GM19455 (cell line): ENCODE data around the gene ZFP36L1.

ENCODE experiments used
- ATAC-seq: cut with Tn5 transposase; IDR thresholded peaks from one replicate; pipeline ENCODE4 v1.9.1; 2021; ENCODE audit not compliant: unreplicated experiment

Gene ZFP36L1, protein sequence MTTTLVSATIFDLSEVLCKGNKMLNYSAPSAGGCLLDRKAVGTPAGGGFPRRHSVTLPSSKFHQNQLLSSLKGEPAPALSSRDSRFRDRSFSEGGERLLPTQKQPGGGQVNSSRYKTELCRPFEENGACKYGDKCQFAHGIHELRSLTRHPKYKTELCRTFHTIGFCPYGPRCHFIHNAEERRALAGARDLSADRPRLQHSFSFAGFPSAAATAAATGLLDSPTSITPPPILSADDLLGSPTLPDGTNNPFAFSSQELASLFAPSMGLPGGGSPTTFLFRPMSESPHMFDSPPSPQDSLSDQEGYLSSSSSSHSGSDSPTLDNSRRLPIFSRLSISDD

DNA sequence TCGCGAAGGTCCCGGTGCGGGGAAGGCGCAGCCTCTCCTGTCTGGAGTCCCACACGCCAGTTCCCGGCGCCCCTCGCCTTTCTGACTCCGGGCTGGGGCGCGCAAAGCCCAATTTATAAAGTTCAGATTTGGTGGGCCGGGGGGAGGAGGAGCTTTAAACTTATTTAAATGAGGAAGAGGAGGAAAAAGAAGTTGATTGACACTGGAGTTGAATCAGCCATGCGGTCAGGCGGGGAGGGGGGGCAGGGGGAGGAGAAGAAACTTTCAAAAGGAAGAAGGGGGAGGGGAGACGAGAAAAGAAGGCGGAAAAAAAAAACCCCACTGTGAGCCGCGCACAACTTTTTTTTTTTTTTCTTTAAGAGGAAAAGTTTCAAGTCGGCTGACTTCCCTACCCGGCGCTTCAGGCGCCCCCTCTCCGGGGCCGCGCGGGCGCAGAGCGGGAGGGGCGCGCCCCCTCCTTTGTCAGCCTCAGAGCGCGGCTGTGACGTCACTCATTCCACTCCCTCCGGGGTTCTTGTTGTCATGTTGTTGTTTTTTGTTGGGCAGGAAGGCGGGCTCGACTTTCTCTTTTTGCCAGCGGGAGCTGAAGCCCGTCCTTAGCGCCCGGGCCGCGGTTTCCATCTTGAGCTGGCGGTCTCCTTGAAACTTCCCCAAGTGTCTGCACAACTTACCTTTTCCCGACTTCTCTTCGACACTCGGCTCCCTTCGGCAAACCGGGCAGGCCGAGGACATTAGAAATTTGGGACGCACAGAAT lies at the start of gene ZFP36L1:
Gene ZFP36L1, minus strand, starts transcription at position 89 of the 755 bp plus-strand sequence. CDS start 129 bp downstream, outside the sequence.
- ATAC-seq: no peak

DNA sequence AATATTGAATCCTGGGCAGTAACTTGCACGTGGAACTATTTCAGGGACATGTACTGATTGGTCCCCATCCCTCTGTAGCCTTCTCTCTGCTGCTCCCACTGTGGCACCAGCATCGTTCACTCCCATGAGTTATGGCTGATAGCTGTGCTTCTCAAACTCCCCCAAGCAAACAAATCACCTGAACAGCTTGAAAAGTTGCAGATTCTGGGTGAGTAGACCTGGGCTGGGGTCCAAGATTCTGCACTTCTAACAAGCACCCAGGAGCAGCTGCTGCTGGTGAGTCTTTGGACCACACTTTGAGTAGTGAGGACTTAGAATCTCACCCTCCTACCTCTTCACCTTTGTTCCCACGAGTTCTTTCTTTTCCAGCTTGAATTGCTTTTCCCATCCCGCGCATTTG lies 49.4 kb upstream of the ZFP36L1 start:
- no peak for ATAC-seq

DNA sequence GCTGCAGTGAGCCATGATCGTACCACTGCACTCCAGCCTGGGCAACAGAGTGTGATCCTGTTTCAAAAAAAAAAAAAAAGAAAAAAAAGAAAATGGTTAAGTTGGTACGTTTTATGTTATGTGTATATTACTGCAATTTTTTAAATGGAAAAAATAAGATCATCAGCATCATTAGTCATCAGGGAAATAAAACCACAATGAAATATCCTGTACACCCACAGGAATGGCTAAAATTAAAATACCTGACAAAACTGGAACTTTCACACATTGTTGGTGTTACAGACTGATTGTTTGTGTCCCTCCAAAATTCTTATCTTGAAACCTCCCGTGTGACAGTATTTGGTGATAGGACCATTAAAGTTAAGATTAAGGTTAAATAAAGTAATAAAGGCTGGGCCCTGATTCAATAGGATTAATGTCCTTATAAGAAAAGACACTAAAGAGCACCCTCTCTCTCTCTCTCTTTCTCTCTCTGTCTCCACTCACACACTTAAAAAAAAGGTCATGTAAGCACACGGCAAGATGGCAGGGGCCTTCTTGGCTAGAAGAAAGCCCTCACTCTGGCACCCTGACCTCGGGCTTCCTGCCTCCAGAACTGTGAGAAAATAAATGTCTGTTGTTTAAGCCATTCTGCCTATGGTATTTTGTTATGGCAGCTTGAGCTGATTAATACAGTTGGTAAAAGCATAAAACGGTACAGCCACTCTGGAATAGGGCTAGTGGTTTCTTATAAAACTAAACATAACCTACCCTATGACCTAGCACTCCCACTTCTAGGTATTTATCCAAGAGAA lies 48.3 kb upstream of the ZFP36L1 start:
- ATAC-seq: no peak

DNA sequence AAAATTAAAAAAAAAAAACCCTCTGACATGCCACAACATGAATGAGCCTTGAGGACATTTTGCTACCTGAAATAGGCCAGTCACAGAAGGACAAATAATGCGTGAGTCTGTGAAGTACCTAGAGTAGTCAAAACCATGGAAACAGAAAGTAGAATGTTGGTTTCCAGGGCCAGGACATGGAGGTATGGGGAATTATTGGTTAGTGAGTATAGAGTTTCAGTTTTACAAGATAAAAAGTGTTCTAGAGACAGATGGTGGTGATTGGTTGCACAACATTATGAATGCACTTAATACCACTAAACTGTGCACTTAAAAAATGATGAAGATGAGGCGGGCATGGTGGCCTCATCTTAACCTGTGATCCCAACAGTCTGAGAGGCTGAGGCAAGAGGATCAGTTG lies 47.6 kb upstream of the ZFP36L1 start:
- ATAC-seq: no peak

DNA sequence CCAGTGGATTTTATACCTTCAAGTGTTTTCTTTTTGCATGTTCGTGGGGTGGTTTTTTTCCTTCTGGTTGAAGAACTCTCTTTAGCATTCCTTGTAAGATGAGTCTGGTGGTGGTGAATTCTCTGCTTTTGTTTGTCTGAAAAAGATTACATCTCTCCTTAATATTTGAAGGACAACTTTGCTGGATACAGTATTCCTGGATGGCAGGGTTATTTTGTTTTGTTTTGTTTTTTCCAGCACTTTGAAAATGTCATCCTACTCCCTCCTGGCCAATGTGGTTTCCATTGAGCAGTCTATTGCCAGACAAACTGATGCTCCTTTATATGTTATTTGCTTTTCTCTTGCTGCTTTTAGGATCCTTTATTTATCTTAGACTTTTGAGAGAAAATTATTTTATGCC lies 43.2 kb upstream of the ZFP36L1 start:
- no peak for ATAC-seq

DNA sequence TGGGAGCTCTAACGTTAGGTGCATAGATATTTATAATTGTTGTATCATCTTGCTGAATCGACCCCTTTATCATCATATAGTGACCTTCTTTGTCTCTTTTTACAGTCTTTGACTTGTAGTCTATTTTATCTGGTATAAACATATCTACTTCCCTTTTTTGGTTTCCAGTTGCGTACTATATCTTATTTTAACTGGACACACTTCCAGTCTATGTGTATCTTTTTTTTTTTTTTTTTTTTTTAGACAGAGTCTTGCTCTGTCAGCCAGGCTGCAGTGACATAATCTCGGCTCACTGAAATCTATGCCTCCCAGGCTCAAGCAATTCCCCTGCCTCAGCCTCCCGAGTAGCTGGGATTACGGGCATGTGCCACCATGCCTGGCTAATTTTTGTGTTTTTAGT lies 41.9 kb upstream of the ZFP36L1 start:
- no peak for ATAC-seq

DNA sequence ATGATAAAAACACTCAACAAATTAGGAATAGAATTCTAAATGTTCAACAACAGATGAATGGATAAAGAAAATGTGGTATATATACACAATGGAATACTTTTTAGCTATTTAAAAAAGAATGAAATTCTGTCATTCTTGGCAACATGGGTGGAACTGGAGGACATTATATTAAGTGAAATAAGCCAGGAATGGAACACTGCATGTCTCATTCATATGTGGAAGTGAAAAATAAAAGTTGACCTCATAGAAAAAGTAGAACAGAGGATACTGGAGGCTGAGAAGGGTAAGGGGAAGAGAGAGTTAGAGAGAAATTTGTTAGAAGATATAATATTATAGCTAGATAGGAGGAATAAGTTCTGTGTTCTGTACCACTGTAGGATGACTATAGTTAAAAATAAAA lies 35.8 kb upstream of the ZFP36L1 start:
- ATAC-seq: no peak

DNA sequence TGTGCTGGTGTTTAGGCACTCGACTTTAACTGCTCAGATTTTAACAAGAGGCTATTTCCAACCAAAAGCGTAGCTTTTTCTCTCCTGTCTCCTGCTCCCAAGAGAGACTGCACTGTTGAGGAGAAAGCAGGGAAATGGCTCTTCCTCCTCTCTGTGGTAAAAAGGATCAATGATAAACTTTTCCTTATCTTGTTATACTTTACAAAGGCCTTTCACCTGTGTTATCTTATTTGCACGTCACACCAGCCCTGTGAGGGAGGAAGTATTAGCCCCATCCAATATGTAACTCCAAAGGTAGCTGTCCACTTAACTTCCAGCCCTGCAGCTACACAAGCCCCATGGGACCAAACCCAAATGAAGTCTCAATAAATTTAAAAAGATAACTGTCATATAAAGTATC lies 32.9 kb upstream of the ZFP36L1 start:
- no peak for ATAC-seq

DNA sequence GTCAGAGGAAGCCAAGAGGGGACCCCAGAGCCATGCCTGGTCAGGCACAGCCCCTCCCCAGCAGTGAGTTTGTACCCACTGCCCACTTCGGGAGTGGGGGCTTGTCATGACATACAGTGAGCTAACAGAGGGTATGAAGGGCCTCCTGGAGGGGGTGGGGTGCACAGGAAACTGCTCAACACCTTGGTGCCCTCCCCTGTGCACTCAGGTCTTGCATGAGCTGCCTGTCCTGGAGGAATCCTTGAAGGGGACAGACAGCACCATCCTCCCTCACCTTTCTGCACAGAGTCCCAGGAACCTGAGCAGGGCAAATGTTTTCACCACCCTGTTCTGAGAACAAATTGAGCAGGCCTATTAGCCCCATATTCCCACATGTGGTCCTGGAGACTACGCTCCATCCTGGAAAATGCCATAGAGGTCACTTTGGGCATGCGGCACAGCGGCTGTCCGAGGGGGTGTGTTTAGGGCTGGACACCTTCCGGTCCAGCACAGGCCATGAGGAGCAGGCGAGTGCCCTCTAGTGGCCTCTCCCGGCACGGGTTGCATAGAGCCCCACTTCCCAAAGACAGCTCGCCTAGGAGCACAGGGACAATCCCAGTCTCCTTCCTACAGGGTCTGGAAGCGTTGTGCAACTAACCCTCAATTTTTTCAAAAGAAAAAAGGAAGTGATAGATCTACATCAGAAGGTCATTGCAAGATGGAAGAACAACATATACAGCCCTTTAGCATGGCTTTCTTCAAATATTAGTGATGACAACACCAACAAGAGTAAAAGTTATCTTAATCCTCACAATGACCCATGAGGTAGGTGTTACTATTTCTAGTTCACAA lies 31.9 kb upstream of the ZFP36L1 start:
- ATAC-seq: no peak

DNA sequence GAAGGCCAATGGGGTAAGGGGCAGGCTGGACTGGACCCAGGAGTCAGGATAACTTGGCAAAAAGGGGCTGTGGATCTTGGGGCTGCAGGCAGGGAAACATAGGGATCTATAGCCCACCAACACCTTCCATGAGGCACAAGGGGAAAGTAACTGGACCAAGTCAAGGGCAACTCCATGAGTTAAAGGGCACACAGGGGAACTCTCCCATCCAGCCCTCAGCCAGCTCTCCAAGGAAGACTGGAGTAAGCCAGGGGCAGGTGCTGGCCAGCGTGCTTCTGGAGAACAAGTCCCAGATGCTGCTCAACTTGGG lies 31.3 kb upstream of the ZFP36L1 start:
- no peak for ATAC-seq

DNA sequence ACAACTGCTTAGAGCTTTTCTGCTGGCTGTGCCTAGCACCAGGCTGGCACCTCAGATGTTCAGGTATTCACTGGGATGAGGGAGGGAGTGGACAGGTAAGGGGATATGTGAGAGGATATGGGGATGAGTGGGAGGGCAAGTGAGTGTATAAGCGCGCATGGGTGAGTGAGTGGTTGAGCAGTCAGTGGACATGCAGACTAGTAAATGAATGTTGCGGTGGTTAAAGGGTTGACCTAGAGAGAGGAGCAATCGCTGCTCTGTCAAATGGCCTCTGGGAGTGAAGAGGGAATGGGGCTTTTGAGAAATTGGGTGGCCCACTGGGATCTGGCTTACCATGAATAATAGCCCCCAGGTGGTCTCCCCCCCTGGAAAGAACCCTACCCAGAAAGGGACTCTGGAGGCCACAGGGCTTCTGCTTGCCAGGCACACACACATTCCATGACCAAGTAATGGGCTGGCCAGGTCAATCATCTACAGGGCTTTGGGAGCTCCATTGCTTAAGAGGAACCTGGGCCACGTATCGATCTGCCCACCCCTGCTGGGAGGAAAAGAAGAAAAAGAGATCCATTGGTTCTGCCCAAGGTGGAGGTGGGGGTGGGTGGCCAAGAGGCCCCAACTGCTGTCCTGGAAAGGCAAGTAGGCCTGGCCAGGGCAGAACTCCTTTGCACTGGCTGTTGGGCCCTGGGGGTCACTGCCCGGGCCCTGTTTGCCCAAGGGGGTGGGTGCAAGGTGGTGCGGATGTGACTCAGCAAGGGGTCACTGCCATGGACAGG lies 30.8 kb upstream of the ZFP36L1 start:
- ATAC-seq: no peak

DNA sequence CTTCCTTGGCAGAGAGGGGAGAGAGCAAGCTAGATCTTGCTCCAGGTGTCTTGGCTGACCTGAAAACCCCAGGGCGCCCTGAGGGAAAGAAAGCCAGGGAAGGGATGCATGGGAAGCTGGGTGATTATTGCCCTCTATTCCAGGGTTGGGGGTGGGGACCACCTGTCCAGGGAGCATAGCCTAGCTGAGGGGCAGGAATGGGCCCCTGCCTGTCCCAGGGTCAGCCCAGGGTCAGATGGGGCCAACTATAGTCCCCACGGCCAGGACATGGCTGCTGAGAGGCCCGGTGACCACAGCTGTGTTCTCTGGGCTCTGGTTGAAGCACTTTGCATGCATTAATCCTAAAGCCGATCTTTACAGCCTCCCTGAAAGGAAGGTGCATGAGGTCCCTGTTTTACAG lies 30.1 kb upstream of the ZFP36L1 start:
- ATAC-seq: no peak

DNA sequence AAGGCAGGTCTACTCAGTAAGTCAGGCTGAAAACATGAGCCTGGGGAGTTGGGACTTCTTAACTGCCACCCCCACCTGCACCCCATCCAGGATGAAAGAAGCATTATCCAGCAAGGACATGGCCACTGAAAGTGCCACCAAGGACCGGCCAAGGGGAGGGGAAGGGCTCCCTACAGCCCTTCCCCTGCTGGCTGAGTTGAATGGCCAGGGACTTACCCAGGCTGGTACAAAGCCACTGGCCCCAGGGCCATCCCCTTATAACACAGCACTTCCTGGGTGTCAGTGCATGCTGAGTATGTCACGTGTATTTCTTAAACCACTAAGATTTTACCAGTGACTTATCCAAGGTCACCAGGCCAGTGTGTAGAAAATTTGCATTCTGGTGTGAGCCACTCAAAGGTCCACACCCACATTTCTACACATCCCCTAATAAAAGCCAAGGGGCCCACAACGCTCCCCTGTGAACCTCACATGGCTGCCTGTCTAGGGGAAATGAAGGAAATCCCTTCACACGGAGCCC lies 29.3 kb upstream of the ZFP36L1 start:
- peak; percentile 64 for ATAC-seq

DNA sequence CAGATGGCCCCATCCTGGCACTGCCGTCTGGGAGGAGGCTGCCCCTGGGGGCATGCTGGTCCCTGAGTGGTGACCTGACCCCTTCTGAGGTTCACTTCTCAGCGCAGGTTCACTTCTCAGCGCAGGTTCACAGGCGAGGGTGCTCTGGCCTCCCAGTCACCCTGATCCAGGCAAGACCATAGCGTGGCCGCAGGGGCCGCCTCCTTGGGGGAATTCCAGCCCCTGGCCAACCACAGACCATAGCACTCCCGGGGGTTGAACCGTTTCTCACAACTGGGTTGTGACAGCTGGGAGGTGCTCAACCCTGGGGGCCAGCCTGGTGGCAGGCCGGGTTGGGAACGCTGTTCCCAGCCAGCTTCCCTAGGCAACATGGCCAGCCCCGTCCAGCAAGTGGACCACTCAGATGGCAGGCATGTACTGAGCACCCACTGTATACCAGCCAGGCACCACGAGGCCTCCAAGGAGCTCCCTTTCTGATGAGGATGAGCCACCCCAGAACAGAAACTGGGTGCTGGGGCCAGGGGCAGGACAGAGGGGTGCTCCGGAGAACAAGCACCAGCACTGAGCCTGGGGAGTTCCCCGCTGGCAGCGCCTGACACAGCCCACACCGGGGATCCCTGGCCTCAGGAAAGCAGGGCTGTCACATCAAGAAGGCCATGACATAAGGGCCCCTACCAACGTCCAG lies 28.3 kb upstream of the ZFP36L1 start:
- ATAC-seq: no peak

DNA sequence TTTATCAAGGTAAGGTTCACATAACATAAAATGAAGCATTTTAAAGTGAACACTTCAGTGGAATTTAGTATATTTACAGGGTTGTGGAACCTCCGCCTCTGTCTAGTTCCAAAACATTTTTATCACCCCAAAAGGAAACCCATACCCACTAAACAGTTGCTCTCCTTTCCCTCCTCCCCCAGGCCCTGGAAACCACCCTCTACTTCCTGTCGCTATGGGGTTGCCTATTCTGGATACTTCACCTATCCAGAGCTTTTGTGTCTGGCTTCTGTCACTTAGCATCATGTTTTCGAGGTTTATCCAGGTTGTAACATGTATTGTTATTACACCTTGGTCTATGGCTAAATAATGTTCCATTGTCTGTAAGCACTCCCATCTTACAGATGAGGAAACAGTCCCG lies 27.7 kb upstream of the ZFP36L1 start:
- ATAC-seq: no peak

DNA sequence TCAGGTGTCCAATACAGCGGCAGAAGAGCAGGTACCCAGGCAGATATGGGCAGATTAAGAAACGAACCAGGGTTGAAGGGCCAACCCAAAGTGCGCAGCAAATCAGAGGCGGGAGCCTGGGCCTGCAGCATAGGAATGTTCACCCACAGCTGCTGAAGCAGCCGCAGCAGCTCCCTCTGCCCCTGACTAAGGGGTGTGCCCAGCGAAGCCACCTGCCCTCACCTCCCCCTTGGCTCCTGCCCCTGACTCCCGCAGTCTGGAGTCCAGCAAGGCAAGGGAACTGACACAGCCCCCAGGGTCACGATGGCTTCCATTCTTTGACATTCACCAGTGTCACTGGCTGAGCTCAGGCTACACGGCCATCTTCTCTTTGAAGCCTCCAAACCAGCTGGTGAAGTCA lies 27.3 kb upstream of the ZFP36L1 start:
- ATAC-seq: no peak

DNA sequence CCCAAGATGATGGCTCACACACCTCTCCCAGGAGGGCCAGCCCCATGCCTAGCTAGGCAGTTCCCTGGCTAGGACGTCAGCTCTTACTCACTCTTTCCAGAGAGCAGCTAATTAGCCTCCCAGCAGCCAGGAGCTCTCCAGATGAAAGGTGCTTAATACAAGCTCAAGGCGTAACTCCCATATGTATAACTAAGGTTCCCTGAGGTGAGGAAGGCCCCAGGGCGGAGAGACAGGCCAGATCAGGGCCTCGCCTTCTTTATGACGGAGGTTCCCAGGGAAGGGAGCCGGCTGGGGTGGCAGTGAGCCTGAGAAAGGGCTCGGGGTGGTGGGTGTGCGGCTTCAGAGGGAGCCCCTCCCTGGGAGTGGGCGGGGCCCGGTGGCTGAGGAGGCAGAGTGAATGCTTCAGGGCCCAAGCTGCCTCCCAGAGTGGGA lies 26.4 kb upstream of the ZFP36L1 start:
- ATAC-seq: no peak

DNA sequence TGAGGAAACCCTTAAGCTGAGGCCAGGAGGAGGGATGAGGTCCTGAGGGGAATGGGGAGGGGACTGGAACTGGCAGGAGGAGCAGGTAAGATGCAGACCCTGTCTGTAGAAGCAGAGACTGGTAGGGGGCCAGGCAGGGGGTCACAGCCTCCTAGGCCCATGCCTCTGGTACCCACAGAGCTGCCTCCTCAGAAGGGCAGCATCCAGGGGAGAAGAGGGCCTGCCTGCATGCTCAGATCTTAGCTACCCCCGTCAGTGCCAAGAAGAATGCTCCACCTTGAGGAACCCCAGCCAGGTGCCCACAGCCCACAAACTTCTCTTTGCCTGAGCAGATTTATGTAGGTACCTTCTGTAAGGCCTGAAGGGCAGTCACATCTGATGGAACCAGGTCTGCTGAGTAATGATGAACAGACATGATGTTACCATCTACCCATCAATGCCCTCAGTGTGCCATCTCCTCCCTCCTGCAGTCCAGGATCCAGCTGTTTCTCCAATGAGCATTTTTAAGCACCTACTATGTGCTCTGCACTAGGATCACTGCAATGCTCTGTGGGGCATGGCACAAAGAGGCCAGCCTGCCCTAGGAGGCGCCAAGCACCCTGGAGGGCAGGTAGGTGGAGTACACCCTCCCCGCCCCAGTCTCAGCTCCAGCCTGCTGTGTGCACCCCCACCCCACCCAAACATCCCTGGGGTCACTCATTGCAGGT lies 24.8 kb upstream of the ZFP36L1 start:
- ATAC-seq: no peak

DNA sequence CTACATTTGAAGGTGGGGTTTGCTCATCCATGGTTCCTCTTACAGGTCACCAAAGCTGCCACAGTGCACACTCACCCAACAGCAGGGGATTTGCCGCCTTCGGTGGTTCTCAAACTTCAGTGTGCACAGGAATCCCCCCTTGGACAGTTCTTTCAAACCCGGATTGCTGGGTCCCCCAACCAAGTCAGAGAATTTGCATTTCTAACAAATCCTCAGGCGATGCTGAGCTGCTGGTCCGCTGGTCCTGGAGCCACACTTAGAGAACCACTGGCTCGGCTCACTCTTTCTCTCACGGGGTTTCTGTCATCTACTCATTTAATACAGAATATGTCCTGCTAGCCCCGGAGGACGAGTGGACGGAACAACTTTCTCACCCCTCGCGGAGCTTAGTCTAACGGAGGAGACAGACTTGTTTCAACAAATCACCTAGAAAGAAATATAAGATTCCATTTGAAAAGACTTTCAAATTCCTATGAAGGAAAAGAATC lies 24.1 kb upstream of the ZFP36L1 start:
- no peak for ATAC-seq
